Type B pancreatic cell (in vitro differentiated cells): ENCODE data around the gene EXOC4. TPM values are rescaled to one million over a fixed set of nuclear protein-coding genes. Genes with fewer than 3 reads are reported as not detected.
A peak's percentile ranks its signal among the peaks of the same experiment; 100 is the strongest.

ENCODE experiments used
- DNase-seq: peaks from one replicate; pipeline ENCODE4 v3.0.0; 2021; ENCODE audit warnings: mixed read lengths; ENCODE audit not compliant: unreplicated experiment; ENCODE audit errors: extremely low spot score
- H3K27ac Mint-ChIP-seq: 2 replicates; pipeline ENCODE4 v1.8.0; 2021; ENCODE audit warnings: mild to moderate bottlenecking, mixed read lengths
- H3K27me3 Mint-ChIP-seq: 2 replicates; pipeline ENCODE4 v1.8.0; 2021; ENCODE audit warnings: mixed read lengths
- H3K36me3 Mint-ChIP-seq: 2 replicates; pipeline ENCODE4 v1.8.0; 2021; ENCODE audit warnings: mixed read lengths
- H3K4me1 Mint-ChIP-seq: one replicate; pipeline ENCODE4 v1.8.0; 2021; ENCODE audit warnings: mixed read lengths; ENCODE audit not compliant: unreplicated experiment
- H3K4me3 Mint-ChIP-seq: 2 replicates; pipeline ENCODE4 v1.8.0; 2021; ENCODE audit warnings: mild to moderate bottlenecking, mixed read lengths
- H3K9me3 Mint-ChIP-seq: 2 replicates; pipeline ENCODE4 v1.8.0; 2021; ENCODE audit warnings: mixed read lengths
- CTCF ChIP-seq: fragments of 200-600 bp; sonication (generic); conservative IDR thresholded peaks from 2 replicates; pipeline ENCODE4 v1.5.0; 2021; ENCODE audit warnings: antibody characterized with exemption, mild to moderate bottlenecking
- total RNA-seq: library from RNA; stranded (reverse); gene quantifications from 2 replicates; pipeline ENCODE4 v1.2.1, GENCODE V29; 2021; ENCODE audit warnings: low replicate concordance

The EXOC4 gene
- total RNA-seq, 1 donor from 2014 or later, result 95.5 TPM

GRCh38 chr7:133854739-133855138 lies 601.9 kb downstream of the EXOC4 start:
- H3K27me3 Mint-ChIP-seq, result no peaks in the 10 kb centered on the region
- H3K4me3 Mint-ChIP-seq, result no peak overlapping the region

GRCh38 chr7:133857376-133858119 lies 604.7 kb downstream of the EXOC4 start:
- Mint-ChIP-seq H3K36me3 (no peaks in the 10 kb centered on the region), H3K27me3 (no peaks in the 10 kb centered on the region), H3K4me1 (peaks cover 30% of the 10 kb centered on the region), H3K4me3 (no peak overlapping the region), H3K27ac (no peak overlapping the region), H3K9me3 (no peaks in the 10 kb centered on the region)
- DNase-seq, result no peak
- no peak for TF ChIP-seq CTCF

More at GRCh38 chr7:133854739-133855138, 601.9 kb downstream of the EXOC4 start:
- Mint-ChIP-seq H3K27ac (no peak overlapping the region), H3K9me3 (no peaks in the 10 kb centered on the region), H3K4me1 (peaks cover 18% of the 10 kb centered on the region), H3K36me3 (no peaks in the 10 kb centered on the region)
- peak; percentile 71 for TF ChIP-seq CTCF
- DNase-seq, result no peak

GRCh38 chr7:133858311-133858710 lies 605.4 kb downstream of the EXOC4 start:
- no peak for TF ChIP-seq CTCF
- no peak overlapping the region for H3K27ac Mint-ChIP-seq
- no peaks in the 10 kb centered on the region for H3K27me3 Mint-ChIP-seq
- no peaks in the 10 kb centered on the region for H3K9me3 Mint-ChIP-seq
- no peak for DNase-seq
- no peaks in the 10 kb centered on the region for H3K36me3 Mint-ChIP-seq
- H3K4me1 Mint-ChIP-seq, result peaks cover 30% of the 10 kb centered on the region
- H3K4me3 Mint-ChIP-seq, result no peak overlapping the region

GRCh38 chr7:133859231-133859630 lies 606.4 kb downstream of the EXOC4 start:
- no peaks in the 10 kb centered on the region for H3K9me3 Mint-ChIP-seq

GRCh38 chr7:133859871-133860450 lies 607.1 kb downstream of the EXOC4 start:
- Mint-ChIP-seq H3K9me3 (no peaks in the 10 kb centered on the region), H3K36me3 (no peaks in the 10 kb centered on the region), H3K27ac (no peak overlapping the region), H3K27me3 (no peaks in the 10 kb centered on the region), H3K4me1 (peaks cover 30% of the 10 kb centered on the region), H3K4me3 (no peak overlapping the region)
- no peak for DNase-seq
- no peak for TF ChIP-seq CTCF

More at GRCh38 chr7:133859231-133859630, 606.4 kb downstream of the EXOC4 start:
- Mint-ChIP-seq H3K4me1 (peaks cover 33% of the 10 kb centered on the region), H3K36me3 (no peaks in the 10 kb centered on the region), H3K4me3 (no peak overlapping the region), H3K27ac (no peak overlapping the region), H3K27me3 (no peaks in the 10 kb centered on the region)
- no peak for DNase-seq
- no peak for TF ChIP-seq CTCF
